HG03108 (cell line): Measurements from ENCODE around the gene PLOD1.
A peak's percentile ranks its signal among the peaks of the same experiment; 100 is the strongest.
"Not testable (repeated sequence)": the region's sequence is repeated elsewhere in the genome, so short reads cannot be mapped to it uniquely, and the experiment has no call there.

ENCODE experiments used
- ATAC-seq: cut with Tn5 transposase; IDR thresholded peaks from one replicate; pipeline ENCODE4 v1.9.1; 2021; ENCODE audit warnings: moderate library complexity; ENCODE audit not compliant: unreplicated experiment

Gene PLOD1

GRCh38 chr1:11912482-11913216, 21.9 kb upstream of the PLOD1 start:
- not testable (repeated sequence) for ATAC-seq

DNA sequence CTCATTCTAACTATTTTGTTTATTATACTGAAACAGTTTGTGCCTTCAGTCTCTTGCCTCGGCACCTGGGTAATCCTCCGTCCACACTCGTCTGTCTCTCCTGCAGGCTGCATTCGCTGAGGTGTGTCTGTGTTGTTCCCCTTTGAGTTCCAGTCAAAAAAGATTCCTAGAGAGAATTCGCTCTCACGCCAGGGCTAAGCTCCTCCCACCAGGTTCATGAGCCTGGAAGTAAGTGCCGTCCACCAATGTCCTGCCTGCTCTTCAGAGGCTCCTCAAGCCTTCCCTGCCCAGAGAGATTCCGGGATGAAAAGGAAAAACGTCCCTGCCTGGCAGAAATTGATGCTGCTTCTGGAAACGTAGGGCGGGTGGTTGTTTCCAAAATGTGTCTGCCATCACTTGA, 21.2 kb upstream of the PLOD1 start:
- ATAC-seq: no peak

GRCh38 chr1:11914024-11914423, 20.5 kb upstream of the PLOD1 start:
- no peak for ATAC-seq

GRCh38 chr1:11918799-11919519, 15.6 kb upstream of the PLOD1 start:
- no peak for ATAC-seq

DNA sequence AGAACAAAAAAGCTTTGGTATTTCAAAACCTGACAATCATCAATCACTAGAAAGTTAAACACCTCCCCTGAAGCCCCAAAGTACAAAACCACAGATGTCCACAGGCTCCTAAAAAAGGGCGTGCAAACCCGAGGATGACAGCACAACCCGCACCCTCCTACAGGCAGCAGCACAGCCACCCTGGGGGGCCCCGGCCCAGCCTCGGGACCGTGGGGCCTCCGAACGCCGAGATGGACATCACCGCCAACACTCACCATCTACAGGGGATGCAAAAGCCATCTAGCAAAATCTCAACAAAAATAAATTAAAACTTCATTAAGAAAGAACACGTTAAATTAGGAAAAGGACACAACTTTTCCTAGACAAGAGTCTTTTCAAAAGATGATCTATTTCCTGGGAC, 14.9 kb upstream of the PLOD1 start:
- no peak for ATAC-seq

DNA sequence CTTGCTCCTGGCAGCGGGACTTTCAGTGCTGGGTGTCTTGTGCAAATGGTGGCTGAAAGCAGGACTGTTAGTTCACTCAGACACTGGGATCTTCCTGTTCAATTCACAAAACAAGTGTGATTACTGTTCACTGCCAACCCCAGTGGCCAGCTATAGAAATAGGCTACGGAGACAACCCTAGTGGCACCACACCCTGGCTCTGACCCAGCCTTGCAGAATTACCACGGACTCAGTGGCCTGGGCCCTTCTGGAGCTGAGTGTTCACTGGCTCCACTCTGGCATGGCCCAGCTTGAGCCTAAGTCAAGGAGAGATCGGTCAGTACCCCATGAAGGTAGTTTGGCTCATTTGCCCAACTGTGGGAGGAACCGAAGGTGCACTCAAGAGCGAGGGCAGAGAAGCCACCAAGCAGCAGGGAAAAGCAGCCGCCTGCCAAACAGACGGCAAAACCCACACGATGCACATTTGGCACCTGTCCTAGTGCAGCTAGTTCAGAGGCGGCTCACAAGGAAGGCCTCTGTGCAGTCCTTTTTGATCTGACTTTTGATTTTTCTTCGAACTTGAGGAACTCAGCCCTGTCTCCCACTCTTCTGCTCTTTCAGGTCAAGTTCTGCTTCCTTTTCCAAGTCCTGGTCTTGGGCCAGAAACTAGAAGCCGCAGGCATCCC, 14.1 kb upstream of the PLOD1 start:
- no peak for ATAC-seq

DNA sequence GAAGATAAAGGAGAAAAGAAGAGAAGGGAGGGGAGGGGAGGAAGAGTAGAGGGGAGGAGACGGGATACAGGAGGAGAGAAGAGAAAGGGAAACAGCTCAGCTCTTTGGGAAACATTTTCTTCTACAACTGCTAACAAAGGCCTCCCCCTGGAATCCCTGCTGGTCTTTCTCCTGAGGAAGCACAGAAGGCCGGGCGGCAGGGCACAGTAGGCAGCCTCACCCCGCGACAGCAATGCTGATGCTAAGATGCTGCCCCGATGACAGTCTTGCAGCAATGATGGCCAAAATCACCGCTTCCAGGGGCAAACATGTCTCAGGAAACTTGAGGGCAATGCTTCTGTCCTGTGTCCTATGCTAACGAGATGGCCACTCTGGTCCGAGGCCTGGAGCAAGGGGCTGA, 13.5 kb upstream of the PLOD1 start:
- no peak for ATAC-seq

- no peak for ATAC-seq
These were observed 11.3 kb upstream of the PLOD1 start for GRCh38 chr1:11923069-11923826.

DNA sequence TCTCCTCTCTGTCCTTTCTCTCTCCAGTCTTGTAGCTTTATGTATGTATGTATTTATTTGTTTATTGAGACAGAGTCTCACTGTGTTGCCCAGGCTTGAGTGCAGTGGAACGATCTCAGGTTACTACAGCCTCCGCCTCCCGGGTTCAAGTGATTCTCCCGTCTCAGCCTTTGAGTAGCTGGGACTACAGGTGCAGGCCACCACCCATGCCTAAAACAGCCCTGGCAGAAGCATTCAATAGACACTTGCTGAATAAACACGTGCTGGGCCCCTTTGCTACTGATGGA, 10.7 kb upstream of the PLOD1 start:
- ATAC-seq: no peak

GRCh38 chr1:11924334-11925195, 10.0 kb upstream of the PLOD1 start:
- no peak for ATAC-seq

- peak; percentile 5 for ATAC-seq
These were observed 9.2 kb upstream of the PLOD1 start for GRCh38 chr1:11925196-11925937.

GRCh38 chr1:11925938-11926292, 8.6 kb upstream of the PLOD1 start:
- peak; percentile 4 for ATAC-seq

- no peak for ATAC-seq
These were observed 6.5 kb upstream of the PLOD1 start for GRCh38 chr1:11927866-11928592.

- no peak for ATAC-seq
These were observed 4.7 kb upstream of the PLOD1 start for GRCh38 chr1:11929849-11930248.

DNA sequence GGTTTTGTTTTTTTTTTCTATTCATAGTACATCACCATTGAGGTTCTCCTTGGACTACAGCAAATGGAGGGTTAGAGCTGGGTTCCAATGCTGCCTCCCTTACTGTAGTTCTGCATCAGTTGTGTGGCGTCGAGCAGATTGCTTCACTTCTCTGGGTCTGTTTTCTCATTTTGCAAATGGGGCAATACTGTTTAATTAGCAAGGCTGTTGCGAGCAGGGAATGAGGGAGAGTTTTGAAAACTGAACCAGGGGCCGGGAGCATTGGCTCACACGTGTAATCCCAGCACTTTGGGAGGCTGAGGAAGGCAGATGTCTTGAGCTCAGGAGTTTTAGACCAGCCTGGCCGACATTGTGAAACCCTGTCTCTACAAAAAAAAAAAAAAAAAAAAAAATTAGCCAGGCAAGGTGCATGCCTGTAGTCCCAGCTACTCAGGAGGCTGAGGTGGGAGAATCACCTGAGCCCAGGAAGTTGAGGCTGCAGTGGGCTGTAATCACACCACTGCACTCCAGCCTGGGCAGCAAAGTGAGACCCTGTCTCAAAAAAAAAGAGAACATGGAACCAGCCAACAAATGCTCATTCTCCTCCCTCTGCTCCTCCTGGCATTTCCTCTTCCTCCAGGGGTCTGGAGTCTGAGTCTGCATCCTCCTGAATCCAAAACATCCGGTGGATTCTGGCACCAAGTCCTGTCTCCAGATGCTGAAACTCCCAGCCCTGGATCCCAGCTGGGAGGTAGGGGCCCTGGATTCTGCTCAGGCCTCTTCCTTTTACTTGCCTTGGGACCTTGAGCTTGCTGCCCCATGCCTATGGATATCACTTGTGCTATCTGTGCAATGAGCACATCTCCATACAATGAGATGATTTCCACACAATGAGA, 3.7 kb upstream of the PLOD1 start:
- ATAC-seq: no peak

DNA sequence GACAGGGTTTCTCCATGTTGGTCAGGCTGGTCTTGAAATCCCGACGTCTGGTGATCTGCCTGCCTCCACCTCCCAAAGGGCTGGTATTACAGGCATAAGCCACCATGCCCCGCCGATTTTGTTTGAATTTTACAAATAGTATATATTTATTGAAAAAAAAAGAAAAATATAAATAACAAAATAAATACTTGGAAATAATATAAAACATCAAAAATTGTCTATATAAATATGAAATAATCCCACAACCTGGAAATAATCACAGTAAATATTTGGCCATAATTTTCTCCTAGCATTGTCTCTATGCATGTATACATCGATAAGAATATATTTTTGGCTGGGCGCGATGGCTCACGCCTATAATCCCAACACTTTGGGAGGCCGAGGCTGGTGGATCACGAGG, 2.7 kb upstream of the PLOD1 start:
- no peak for ATAC-seq

DNA sequence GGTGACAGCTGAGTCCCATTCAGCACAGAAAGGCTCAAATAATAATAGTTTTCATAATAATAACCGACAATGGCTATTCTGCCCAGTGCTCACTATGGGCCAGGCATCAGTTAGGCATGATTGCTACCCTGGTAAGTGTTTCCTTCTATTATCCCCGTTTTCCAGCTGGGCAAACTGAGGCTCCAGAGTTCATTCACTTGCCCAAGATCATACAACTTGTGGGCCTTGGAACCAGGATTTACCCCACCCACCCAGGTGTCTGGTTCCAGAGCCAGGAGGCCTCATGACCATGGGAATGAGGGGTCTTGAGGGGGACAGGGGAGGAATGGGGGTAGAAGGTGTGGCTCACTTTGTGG, 518 bp downstream of the PLOD1 start:
- ATAC-seq: no peak

DNA sequence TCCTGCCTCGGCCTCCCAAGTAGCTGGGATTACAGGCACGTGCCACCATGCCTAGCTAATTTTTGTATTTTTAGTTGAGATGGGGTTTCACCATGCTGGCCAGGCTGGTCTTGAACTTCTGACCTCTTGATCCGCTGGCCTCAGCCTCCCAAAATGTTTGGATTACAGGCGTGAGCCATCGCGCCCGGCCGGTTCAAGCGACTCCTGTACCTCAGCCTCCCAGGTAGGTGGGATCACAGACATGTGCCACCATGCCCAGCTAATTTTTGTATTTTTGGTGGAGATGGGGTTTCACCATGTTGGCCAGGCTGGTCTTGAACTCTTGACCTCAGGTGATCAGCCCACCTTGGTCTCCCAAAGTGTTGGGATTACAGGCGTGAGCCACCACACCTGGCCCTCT, 1.2 kb downstream of the PLOD1 start:
- not testable (repeated sequence) for ATAC-seq
